Activated T-cell treated with anti-CD3 and anti-CD28 coated beads, Interleukin-2, amount 50 U/mL, for 72 hours (primary cell): ENCODE results near the gene DOCK1. TPM values are rescaled to one million over a fixed set of nuclear protein-coding genes. Genes with fewer than 3 reads are reported as not detected.

Experiments used
- total RNA-seq, 2 donors: library from RNA; stranded (reverse); gene quantifications; one replicate each; pipeline ENCODE4 v1.2.3, GENCODE V29; 2022

The DOCK1 gene
- total RNA-seq, 2 donors from 2014 or later: 0.35 to 0.53 TPM

Other genes starting within 250 kb of the DOCK1 start
- not detected for gene C10orf90, start 234.7 kb upstream of the DOCK1 start, total RNA-seq